ENCODE results near the gene IGLL5. TPM values are rescaled to one million over a fixed set of nuclear protein-coding genes. Genes with fewer than 3 reads are reported as not detected.

The IGLL5 gene
- total and polyA plus RNA-seq, 9 of the 15 experiments (the other 6 are each of a cell fraction or from before 2014, with no cell fraction given) = not detected

GRCh38 chr22:22901578-22902218 lies 14.1 kb downstream of the IGLL5 start (continued):
- TF ChIP-seq HIVEP1 (CRISPR knock-in tag; IDR thresholded peaks at IDR 0.05) (0 out of 2 replicates have a peak, but pooled peaks have one; percentile 5), TCFL5 (CRISPR knock-in tag; conservative IDR thresholded peaks at IDR 0.05) (no peak), GATAD2B (IDR thresholded peaks at IDR 0.05; ENCODE audit: borderline replicate concordance) (no peak), BRD9 (IDR thresholded peaks at IDR 0.05; ENCODE audit: low read depth, partially characterized antibody) (no peak), PHB (CRISPR knock-in tag; IDR thresholded peaks at IDR 0.05) (no peak), SRSF3 (IDR thresholded peaks at IDR 0.05; ENCODE audit: insufficient read depth, low read length) (0 out of 2 replicates have a peak, but pooled peaks have one; percentile 59), GABPB2 (CRISPR knock-in tag; conservative IDR thresholded peaks at IDR 0.05) (no peak), HDAC6 (IDR thresholded peaks at IDR 0.05; ENCODE audit: low read depth, low read length) (0 out of 2 replicates have a peak, but pooled peaks have one; percentile 13), CREM (IDR thresholded peaks at IDR 0.05; ENCODE audit: low read depth) (no peak), POLR2A (conservative IDR thresholded peaks at IDR 0.05) (no peak), ZNF121 (CRISPR knock-in tag; conservative IDR thresholded peaks at IDR 0.05) (no peak), CCAR2 (IDR thresholded peaks at IDR 0.05; ENCODE audit: low read depth, low read length) (no peak), ZNF282 (CRISPR knock-in tag; IDR thresholded peaks at IDR 0.05) (no peak), CBX8 (IDR thresholded peaks at IDR 0.05; ENCODE audit: borderline replicate concordance, extremely low read depth, low read depth, low read length, poor library complexity, severe bottlenecking) (no peak), HMGN3 (IDR thresholded peaks at IDR 0.05; ENCODE audit: borderline replicate concordance, extremely low read depth, insufficient read length, low read depth, low read length) (no peak), USF2 (CRISPR knock-in tag; IDR thresholded peaks at IDR 0.05) (0 out of 2 replicates have a peak, but pooled peaks have one; percentile 20), ZNF830 (CRISPR knock-in tag; IDR thresholded peaks at IDR 0.05) (no peak; the same call in 1 of the 2 replicates), FOXM1 (IDR thresholded peaks at IDR 0.05; ENCODE audit: low read depth) (no peak), FOXM1 (CRISPR knock-in tag; IDR thresholded peaks at IDR 0.05; ENCODE audit: low read depth) (peak; percentile 16; the same call in 1 of the 2 replicates)
- TF ChIP-seq, protein P1, sequence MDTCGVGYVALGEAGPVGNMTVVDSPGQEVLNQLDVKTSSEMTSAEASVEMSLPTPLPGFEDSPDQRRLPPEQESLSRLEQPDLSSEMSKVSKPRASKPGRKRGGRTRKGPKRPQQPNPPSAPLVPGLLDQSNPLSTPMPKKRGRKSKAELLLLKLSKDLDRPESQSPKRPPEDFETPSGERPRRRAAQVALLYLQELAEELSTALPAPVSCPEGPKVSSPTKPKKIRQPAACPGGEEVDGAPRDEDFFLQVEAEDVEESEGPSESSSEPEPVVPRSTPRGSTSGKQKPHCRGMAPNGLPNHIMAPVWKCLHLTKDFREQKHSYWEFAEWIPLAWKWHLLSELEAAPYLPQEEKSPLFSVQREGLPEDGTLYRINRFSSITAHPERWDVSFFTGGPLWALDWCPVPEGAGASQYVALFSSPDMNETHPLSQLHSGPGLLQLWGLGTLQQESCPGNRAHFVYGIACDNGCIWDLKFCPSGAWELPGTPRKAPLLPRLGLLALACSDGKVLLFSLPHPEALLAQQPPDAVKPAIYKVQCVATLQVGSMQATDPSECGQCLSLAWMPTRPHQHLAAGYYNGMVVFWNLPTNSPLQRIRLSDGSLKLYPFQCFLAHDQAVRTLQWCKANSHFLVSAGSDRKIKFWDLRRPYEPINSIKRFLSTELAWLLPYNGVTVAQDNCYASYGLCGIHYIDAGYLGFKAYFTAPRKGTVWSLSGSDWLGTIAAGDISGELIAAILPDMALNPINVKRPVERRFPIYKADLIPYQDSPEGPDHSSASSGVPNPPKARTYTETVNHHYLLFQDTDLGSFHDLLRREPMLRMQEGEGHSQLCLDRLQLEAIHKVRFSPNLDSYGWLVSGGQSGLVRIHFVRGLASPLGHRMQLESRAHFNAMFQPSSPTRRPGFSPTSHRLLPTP (IDR thresholded peaks at IDR 0.05; ENCODE audit: borderline replicate concordance, extremely low read depth, insufficient read length) = no peak
- TF ChIP-seq, protein P2, sequence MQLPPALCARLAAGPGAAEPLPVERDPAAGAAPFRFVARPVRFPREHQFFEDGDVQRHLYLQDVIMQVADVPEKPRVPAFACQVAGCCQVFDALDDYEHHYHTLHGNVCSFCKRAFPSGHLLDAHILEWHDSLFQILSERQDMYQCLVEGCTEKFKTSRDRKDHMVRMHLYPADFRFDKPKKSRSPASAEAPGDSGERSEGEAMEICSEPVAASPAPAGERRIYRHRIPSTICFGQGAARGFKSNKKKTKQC (CRISPR knock-in tag; IDR thresholded peaks at IDR 0.05) = peak; percentile 85; the same call in 1 of the 2 replicates

Measured in K562 (cell line).